HCT116 (cell line): ENCODE results near the gene RASGRF1.

Experiments used
- EZH2 ChIP-seq: fragments of 200-600 bp; sonication (generic); IDR thresholded peaks from 2 replicates; pipeline ENCODE4 v1.6.1; 2017; ENCODE audit warnings: antibody characterized with exemption, mixed run types
- JUND ChIP-seq: IDR thresholded peaks from 2 replicates; pipeline ENCODE4 v1.6.1; 2012
- POLR2A ChIP-seq: IDR thresholded peaks from 2 replicates; pipeline ENCODE4 v1.7.0; 2011; ENCODE audit warnings: borderline replicate concordance; ENCODE audit not compliant: insufficient read depth, insufficient read length; ENCODE audit errors: extremely low read depth
- POLR2AphosphoS5 ChIP-seq: IDR thresholded peaks from 2 replicates; pipeline ENCODE4 v1.6.1; 2011; ENCODE audit warnings: mild to moderate bottlenecking, low read depth, low read length, moderate library complexity
- RAD21 ChIP-seq: IDR thresholded peaks from 2 replicates; pipeline ENCODE4 v1.6.1; 2012; ENCODE audit warnings: low read depth, mild to moderate bottlenecking
- SRF ChIP-seq: IDR thresholded peaks from 2 replicates; pipeline ENCODE4 v1.6.1; 2012; ENCODE audit warnings: low read depth
- YY1 ChIP-seq: IDR thresholded peaks from 2 replicates; pipeline ENCODE4 v1.6.1; 2011; ENCODE audit warnings: low read length, low read depth, moderate library complexity, mild to moderate bottlenecking; ENCODE audit not compliant: insufficient replicate concordance; ENCODE audit errors: extremely low read depth
- ZNF274 ChIP-seq: fragments of 200-500 bp; sonication (Bioruptor generic); IDR thresholded peaks from 2 replicates; pipeline ENCODE4 v1.6.1; 2014; ENCODE audit warnings: mild to moderate bottlenecking, low read depth, low read length, inconsistent platforms
- TF ChIP-seq, protein P1 (sequence below), 3 experiments: fragments of 200-600 bp in 1 of 3; sonication (generic) in 1 of 3; IDR thresholded peaks in 2 of 3; conservative IDR thresholded peaks in 1 of 3; 2 replicates each; pipeline ENCODE4 v1.5.1; 2012 to 2017; ENCODE audit warnings: low read depth in 2 of 3, low read length in 2 of 3, antibody characterized with exemption in 1 of 3, borderline replicate concordance in 1 of 3, control low read depth in 1 of 3, mild to moderate bottlenecking in 1 of 3, mixed read lengths in 1 of 3, mixed run types in 1 of 3, moderate library complexity in 1 of 3; ENCODE audit not compliant: insufficient read depth in 1 of 3
- TF ChIP-seq, protein P2 (sequence below): IDR thresholded peaks from 2 replicates; pipeline ENCODE4 v1.6.1; 2012; ENCODE audit warnings: low read depth
- TF ChIP-seq, protein P3 (sequence below): IDR thresholded peaks from 2 replicates; pipeline ENCODE4 v1.6.1; 2012

DNA sequence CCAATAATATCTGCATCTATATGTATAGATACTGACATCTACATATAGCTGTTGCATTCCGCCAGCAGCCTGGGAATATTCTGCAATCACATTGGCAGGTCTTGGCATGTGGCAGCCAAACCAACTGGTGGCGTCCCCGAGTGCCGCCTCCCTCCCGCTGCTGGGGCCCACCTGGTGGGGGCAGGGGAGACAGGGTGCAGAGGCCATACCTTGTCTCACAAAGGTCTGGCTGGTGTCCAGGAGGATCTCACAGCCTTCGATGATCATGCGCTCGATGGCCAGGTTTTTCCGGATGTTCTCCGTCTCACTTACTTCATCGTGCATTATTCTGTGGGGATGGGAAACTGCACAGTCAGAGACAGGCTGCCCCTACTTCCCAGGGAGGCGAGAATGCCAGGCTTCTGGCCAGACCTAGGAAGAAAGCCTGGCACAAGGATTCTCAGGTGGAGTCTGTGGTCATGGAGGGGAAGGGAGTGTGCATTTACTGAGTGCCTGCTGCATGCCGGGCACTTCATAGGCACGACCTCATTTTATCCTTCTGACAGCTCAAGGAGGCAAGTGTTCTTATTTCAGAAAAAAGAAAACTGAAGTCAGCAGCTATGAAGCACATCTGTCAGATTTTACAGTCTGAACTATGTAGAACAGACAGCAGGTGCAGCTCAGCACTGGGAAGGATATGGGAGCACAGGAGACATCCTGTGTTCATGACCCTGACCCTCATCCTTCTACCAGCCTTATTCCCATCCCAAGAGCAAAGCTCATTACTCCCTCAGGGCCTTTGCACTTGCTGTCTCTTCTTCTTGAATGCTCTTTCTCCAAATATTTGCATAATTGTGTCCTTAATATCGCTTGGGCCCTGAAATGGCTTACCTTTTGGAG is 62.8 kb downstream of the RASGRF1 start:
- TF ChIP-seq EZH2 (no peak), JUND (no peak), POLR2A (no peak), ZNF274 (no peak), RAD21 (no peak), SRF (no peak), YY1 (no peak), POLR2AphosphoS5 (no peak)
- TF ChIP-seq, protein P1, sequence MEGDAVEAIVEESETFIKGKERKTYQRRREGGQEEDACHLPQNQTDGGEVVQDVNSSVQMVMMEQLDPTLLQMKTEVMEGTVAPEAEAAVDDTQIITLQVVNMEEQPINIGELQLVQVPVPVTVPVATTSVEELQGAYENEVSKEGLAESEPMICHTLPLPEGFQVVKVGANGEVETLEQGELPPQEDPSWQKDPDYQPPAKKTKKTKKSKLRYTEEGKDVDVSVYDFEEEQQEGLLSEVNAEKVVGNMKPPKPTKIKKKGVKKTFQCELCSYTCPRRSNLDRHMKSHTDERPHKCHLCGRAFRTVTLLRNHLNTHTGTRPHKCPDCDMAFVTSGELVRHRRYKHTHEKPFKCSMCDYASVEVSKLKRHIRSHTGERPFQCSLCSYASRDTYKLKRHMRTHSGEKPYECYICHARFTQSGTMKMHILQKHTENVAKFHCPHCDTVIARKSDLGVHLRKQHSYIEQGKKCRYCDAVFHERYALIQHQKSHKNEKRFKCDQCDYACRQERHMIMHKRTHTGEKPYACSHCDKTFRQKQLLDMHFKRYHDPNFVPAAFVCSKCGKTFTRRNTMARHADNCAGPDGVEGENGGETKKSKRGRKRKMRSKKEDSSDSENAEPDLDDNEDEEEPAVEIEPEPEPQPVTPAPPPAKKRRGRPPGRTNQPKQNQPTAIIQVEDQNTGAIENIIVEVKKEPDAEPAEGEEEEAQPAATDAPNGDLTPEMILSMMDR (IDR thresholded peaks at IDR 0.05 in 2 of 3, conservative IDR thresholded peaks at IDR 0.05 in 1 of 3; ENCODE audit: borderline replicate concordance in 1 of 3, insufficient read depth in 1 of 3, low read depth in 2 of 3, low read length in 2 of 3) = no peak
- TF ChIP-seq, protein P2, sequence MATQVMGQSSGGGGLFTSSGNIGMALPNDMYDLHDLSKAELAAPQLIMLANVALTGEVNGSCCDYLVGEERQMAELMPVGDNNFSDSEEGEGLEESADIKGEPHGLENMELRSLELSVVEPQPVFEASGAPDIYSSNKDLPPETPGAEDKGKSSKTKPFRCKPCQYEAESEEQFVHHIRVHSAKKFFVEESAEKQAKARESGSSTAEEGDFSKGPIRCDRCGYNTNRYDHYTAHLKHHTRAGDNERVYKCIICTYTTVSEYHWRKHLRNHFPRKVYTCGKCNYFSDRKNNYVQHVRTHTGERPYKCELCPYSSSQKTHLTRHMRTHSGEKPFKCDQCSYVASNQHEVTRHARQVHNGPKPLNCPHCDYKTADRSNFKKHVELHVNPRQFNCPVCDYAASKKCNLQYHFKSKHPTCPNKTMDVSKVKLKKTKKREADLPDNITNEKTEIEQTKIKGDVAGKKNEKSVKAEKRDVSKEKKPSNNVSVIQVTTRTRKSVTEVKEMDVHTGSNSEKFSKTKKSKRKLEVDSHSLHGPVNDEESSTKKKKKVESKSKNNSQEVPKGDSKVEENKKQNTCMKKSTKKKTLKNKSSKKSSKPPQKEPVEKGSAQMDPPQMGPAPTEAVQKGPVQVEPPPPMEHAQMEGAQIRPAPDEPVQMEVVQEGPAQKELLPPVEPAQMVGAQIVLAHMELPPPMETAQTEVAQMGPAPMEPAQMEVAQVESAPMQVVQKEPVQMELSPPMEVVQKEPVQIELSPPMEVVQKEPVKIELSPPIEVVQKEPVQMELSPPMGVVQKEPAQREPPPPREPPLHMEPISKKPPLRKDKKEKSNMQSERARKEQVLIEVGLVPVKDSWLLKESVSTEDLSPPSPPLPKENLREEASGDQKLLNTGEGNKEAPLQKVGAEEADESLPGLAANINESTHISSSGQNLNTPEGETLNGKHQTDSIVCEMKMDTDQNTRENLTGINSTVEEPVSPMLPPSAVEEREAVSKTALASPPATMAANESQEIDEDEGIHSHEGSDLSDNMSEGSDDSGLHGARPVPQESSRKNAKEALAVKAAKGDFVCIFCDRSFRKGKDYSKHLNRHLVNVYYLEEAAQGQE = no peak
- TF ChIP-seq, protein P3, sequence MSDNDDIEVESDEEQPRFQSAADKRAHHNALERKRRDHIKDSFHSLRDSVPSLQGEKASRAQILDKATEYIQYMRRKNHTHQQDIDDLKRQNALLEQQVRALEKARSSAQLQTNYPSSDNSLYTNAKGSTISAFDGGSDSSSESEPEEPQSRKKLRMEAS = no peak
